Sigmoid colon (tissue), 4 donors: ENCODE measurements around the gene FZD1.

Experiments used
- CTCF ChIP-seq, 4 experiments: fragments of 450-650 bp in 3 of 4; fragments of 200-600 bp in 1 of 4; IDR thresholded peaks; one replicate each; pipeline ENCODE4 v1.5.1; 2016 to 2019; ENCODE audit warnings: antibody characterized with exemption in 4 of 4, mild to moderate bottlenecking in 3 of 4, moderate library complexity in 2 of 4
- EP300 ChIP-seq, 4 donors: sonication (generic); formaldehyde crosslinking; IDR thresholded peaks; one replicate each; pipeline ENCODE4 v1.6.1; 2017; ENCODE audit warnings: antibody characterized with exemption in 4 of 4
- POLR2A ChIP-seq, 2 donors: fragments of 450-650 bp; IDR thresholded peaks; one replicate each; pipeline ENCODE4 v1.6.1; 2016; ENCODE audit warnings: antibody characterized with exemption in 2 of 2, mild to moderate bottlenecking in 2 of 2, moderate library complexity in 2 of 2
- POLR2AphosphoS5 ChIP-seq, 4 donors: sonication (generic); formaldehyde crosslinking; IDR thresholded peaks; one replicate each; pipeline ENCODE4 v1.6.1; 2017; ENCODE audit warnings: antibody characterized with exemption in 4 of 4

DNA sequence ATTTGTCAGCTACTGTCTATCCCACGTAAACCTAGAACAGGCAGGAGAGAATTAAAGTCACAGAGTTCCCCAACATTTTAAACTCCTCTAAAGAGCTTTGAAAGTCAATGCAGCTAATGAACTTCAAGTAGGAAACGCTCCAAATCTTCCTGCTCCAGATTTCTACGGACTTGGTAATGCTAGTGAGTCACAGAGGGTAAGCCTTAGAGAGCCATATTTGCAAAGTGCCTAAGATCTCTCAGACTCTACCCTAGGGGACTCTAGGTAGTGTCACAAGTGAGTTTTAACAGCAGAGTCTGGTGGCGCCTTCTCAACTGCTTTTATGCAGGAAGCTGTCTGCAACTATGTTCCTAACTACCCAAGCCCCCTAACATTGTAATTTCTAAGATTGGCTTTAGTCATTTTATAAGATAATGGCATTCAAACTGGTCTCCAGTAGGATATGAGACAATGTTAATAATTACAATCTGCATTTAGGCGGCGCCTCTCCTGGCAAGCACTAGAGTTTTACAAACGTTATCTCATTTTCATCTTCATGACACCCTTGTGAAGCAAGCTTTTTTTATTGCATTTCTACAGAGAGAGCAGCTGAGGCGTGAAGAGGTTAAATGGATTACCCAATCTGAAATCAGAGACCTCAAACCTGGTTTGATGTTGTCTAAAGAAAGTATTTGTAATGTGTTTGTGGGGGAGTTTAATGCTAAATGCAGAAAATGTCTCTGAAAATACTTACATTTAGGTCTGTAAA lies 22.0 kb upstream of the FZD1 start:
- no peak for TF ChIP-seq CTCF (IDR thresholded peaks at IDR 0.05)
- no peak for TF ChIP-seq EP300 (IDR thresholded peaks at IDR 0.05)
- no peak for TF ChIP-seq POLR2A (IDR thresholded peaks at IDR 0.05)
- no peak for TF ChIP-seq POLR2AphosphoS5 (IDR thresholded peaks at IDR 0.05)
